HepG2 (cell line): ENCODE results near the gene CYSRT1. TPM values are rescaled to one million over a fixed set of nuclear protein-coding genes. Genes with fewer than 3 reads are reported as not detected.

Experiments used
- BHLHE40 ChIP-seq: IDR thresholded peaks from 2 replicates; pipeline ENCODE4 v1.6.1; 2011; ENCODE audit warnings: low read length, improper control_type of control experiment
- HNRNPL ChIP-seq: fragments of 200-400 bp; formaldehyde crosslinking; IDR thresholded peaks from 2 replicates; pipeline ENCODE4 v1.6.1; 2017; ENCODE audit warnings: mild to moderate bottlenecking, low read depth, low read length
- HOXA7 ChIP-seq: sonication (generic); formaldehyde crosslinking; IDR thresholded peaks from 2 replicates; pipeline ENCODE4 v1.8.1; 2022; ENCODE audit warnings: mild to moderate bottlenecking, missing genetic modification reagents, moderate library complexity
- KDM5A ChIP-seq: fragments of 200-600 bp; sonication (generic); IDR thresholded peaks from 2 replicates; pipeline ENCODE4 v1.7.0; 2018; ENCODE audit warnings: antibody characterized with exemption, mild to moderate bottlenecking, low read length, borderline replicate concordance
- MYC ChIP-seq: sonication (generic); formaldehyde crosslinking; IDR thresholded peaks from 2 replicates; pipeline ENCODE4 v1.9.0; 2021; ENCODE audit warnings: missing genetic modification reagents, borderline replicate concordance
- NAIF1 ChIP-seq: sonication (generic); formaldehyde crosslinking; IDR thresholded peaks from 2 replicates; pipeline ENCODE4 v1.5.0; 2020; ENCODE audit warnings: mild to moderate bottlenecking, missing genetic modification reagents, borderline replicate concordance
- RBM39 ChIP-seq: fragments of 200-400 bp; formaldehyde crosslinking; IDR thresholded peaks from one replicate; pipeline ENCODE4 v1.6.1; 2018; ENCODE audit warnings: antibody characterized with exemption, mild to moderate bottlenecking, low read depth, low read length; ENCODE audit not compliant: poor library complexity, severe bottlenecking
- TCF7L2 ChIP-seq: IDR thresholded peaks from 2 replicates; pipeline ENCODE4 v1.6.1; 2011; ENCODE audit warnings: mild to moderate bottlenecking, low read depth, low read length, moderate library complexity
- ZFP36 ChIP-seq: fragments of 150-350 bp; IDR thresholded peaks from 2 replicates; pipeline ENCODE4 v1.6.1; 2018; ENCODE audit warnings: borderline replicate concordance, low read length, low read depth; ENCODE audit not compliant: partially characterized antibody
- ZFP36L1 ChIP-seq: sonication (generic); formaldehyde crosslinking; IDR thresholded peaks from 2 replicates; pipeline ENCODE4 v1.8.0; 2022; ENCODE audit warnings: mild to moderate bottlenecking, missing genetic modification reagents, moderate library complexity
- ZFP82 ChIP-seq: sonication (generic); formaldehyde crosslinking; IDR thresholded peaks from 2 replicates; pipeline ENCODE4 v1.5.1; 2020; ENCODE audit warnings: mild to moderate bottlenecking, missing genetic modification reagents, borderline replicate concordance
- ZNF350 ChIP-seq: sonication (generic); formaldehyde crosslinking; IDR thresholded peaks from 2 replicates; pipeline ENCODE4 v1.4.0; 2020; ENCODE audit warnings: mild to moderate bottlenecking, low read depth, missing genetic modification reagents, borderline replicate concordance
- ZNF546 ChIP-seq: sonication (generic); formaldehyde crosslinking; conservative IDR thresholded peaks from 2 replicates; pipeline ENCODE4 v1.8.1; 2023; ENCODE audit warnings: mild to moderate bottlenecking, missing genetic modification reagents
- polyA plus RNA-seq, 8 experiments: library from polyadenylated mRNA; depleted of rRNA in 3 of 8; stranded (reverse) in 7 of 8; unstranded in 1 of 8; fragments of >200 nt; fragmentation: Illumina TruSeq in 4 of 8; extraction: Trizol in 4 of 8; gene quantifications; 2 replicates each; pipeline versions ENCODE4 v1.2.1 to v1.2.3, GENCODE V29; 2011 to 2016; ENCODE audit warnings: low read depth in 4 of 8, missing spikeins in 1 of 8, mixed read lengths in 1 of 8; ENCODE audit not compliant: insufficient read depth in 1 of 8
- total RNA-seq, 5 experiments: library from RNA; depleted of rRNA; stranded (reverse); fragments of >200 nt; fragmentation: Illumina TruSeq; extraction: Trizol; gene quantifications; 2 replicates each; pipeline ENCODE4 v1.2.3, GENCODE V29; 2016; ENCODE audit warnings: low read depth in 1 of 5
- TF ChIP-seq, protein P1 (sequence below): sonication (generic); formaldehyde crosslinking; IDR thresholded peaks from 2 replicates; pipeline ENCODE4 v1.5.0; 2020; ENCODE audit warnings: mild to moderate bottlenecking, missing genetic modification reagents, moderate library complexity
- TF ChIP-seq, protein P2 (sequence below): sonication (generic); formaldehyde crosslinking; IDR thresholded peaks from 2 replicates; pipeline ENCODE4 v1.5.1; 2020; ENCODE audit warnings: missing genetic modification reagents, mild to moderate bottlenecking, borderline replicate concordance
- TF ChIP-seq, protein P3 (sequence below), 2 experiments: sonication (generic) in 1 of 2; formaldehyde crosslinking in 1 of 2; IDR thresholded peaks; 2 replicates each; pipeline versions ENCODE4 v1.5.1 to v1.6.1; 2011 to 2020; ENCODE audit warnings: borderline replicate concordance in 1 of 2, low read depth in 1 of 2, low read length in 1 of 2, mild to moderate bottlenecking in 1 of 2, missing genetic modification reagents in 1 of 2, moderate library complexity in 1 of 2
- TF ChIP-seq, protein P4 (sequence below): sonication (generic); formaldehyde crosslinking; IDR thresholded peaks from 2 replicates; pipeline ENCODE4 v1.8.0; 2022; ENCODE audit warnings: mild to moderate bottlenecking, missing genetic modification reagents; ENCODE audit not compliant: insufficient replicate concordance
- TF ChIP-seq, protein P5 (sequence below): sonication (generic); formaldehyde crosslinking; IDR thresholded peaks from 2 replicates; pipeline ENCODE4 v1.4.0; 2020; ENCODE audit warnings: missing genetic modification reagents

The CYSRT1 gene
- total and polyA plus RNA-seq, 2 of the 13 experiments (the other 11 are each of a cell fraction or from before 2014, with no cell fraction given), result 1.5 to 2.1 TPM

DNA sequence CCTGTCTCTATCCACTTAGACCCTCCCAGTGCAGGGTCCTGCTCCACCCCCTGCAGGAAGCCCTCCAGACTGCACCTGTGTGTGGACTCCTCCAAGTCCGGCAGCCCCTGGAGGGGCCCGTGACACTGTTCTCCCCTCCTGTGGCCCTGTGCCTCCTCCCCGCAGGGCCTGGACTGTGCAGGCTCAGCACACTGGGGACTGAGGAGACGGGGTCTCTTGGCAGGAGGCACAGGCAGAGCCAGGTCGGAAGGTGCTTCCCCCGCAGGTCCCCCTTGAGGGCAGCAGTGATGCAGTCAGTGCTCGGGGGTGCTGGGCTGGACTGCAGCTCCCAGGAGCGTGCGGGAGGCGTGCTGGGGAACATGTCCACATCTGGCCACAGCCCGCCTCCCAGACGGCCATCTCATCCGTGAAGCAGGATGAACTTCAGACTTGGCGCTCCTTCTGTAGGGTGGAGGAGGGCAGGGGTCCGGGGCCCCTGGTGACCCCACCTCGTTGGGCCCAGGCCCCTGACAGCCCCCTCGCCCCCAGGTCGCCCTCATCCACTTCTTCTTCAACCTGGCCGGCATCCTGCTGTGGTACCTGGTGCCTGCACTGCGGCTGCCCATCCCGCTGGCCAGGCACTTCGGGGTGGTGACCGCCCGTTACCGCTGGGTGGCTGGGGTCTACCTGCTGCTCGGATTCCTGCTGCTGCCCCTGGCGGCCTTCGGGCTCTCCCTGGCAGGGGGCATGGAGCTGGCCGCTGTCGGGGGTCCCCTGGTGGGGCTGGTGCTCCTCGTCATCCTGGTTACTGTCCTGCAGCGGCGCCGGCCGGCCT is 10.7 kb downstream of the CYSRT1 start (continued):
- TF ChIP-seq RBM39 (peak; percentile 30), BHLHE40 (peak; percentile 61; the same call in 1 of the 2 replicates), ZFP82 (CRISPR knock-in tag) (peak; percentile 75), HOXA7 (0 out of 2 replicates have a peak, but pooled peaks have one; percentile 19), KDM5A (0 out of 2 replicates have a peak, but pooled peaks have one; percentile 14), ZNF546 (CRISPR knock-in tag) (peak; percentile 59), ZNF350 (CRISPR knock-in tag) (0 out of 2 replicates have a peak, but pooled peaks have one; percentile 14), NAIF1 (CRISPR knock-in tag) (0 out of 2 replicates have a peak, but pooled peaks have one; percentile 12), TCF7L2 (no peak), MYC (CRISPR knock-in tag) (peak; percentile 73), ZFP36L1 (no peak), ZFP36 (peak; percentile 57), HNRNPL (0 out of 2 replicates have a peak, but pooled peaks have one; percentile 13)
- TF ChIP-seq, protein P1, sequence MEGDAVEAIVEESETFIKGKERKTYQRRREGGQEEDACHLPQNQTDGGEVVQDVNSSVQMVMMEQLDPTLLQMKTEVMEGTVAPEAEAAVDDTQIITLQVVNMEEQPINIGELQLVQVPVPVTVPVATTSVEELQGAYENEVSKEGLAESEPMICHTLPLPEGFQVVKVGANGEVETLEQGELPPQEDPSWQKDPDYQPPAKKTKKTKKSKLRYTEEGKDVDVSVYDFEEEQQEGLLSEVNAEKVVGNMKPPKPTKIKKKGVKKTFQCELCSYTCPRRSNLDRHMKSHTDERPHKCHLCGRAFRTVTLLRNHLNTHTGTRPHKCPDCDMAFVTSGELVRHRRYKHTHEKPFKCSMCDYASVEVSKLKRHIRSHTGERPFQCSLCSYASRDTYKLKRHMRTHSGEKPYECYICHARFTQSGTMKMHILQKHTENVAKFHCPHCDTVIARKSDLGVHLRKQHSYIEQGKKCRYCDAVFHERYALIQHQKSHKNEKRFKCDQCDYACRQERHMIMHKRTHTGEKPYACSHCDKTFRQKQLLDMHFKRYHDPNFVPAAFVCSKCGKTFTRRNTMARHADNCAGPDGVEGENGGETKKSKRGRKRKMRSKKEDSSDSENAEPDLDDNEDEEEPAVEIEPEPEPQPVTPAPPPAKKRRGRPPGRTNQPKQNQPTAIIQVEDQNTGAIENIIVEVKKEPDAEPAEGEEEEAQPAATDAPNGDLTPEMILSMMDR (CRISPR knock-in tag), result peak; percentile 70
- TF ChIP-seq, protein P2, sequence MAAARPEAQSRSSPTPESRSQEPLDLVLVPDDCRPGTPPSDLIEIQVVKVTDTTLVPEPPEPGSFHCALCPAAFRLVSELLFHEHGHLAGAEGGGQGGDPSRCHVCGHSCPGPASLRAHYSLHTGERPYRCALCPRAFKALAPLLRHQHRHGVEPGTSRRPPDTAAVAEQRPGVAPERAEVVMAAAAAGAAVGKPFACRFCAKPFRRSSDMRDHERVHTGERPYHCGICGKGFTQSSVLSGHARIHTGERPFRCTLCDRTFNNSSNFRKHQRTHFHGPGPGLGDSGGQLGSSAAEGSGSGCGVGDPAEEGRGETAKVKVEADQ (CRISPR knock-in tag), result peak; percentile 59; the same call in 1 of the 2 replicates
- TF ChIP-seq, protein P3, sequence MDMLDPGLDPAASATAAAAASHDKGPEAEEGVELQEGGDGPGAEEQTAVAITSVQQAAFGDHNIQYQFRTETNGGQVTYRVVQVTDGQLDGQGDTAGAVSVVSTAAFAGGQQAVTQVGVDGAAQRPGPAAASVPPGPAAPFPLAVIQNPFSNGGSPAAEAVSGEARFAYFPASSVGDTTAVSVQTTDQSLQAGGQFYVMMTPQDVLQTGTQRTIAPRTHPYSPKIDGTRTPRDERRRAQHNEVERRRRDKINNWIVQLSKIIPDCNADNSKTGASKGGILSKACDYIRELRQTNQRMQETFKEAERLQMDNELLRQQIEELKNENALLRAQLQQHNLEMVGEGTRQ (IDR thresholded peaks at IDR 0.05; ENCODE audit: low read depth, low read length), result no peak
- TF ChIP-seq, protein P3 (CRISPR knock-in tag; IDR thresholded peaks at IDR 0.05; ENCODE audit: borderline replicate concordance), result no peak; the same call in 1 of the 2 replicates
- TF ChIP-seq, protein P4, sequence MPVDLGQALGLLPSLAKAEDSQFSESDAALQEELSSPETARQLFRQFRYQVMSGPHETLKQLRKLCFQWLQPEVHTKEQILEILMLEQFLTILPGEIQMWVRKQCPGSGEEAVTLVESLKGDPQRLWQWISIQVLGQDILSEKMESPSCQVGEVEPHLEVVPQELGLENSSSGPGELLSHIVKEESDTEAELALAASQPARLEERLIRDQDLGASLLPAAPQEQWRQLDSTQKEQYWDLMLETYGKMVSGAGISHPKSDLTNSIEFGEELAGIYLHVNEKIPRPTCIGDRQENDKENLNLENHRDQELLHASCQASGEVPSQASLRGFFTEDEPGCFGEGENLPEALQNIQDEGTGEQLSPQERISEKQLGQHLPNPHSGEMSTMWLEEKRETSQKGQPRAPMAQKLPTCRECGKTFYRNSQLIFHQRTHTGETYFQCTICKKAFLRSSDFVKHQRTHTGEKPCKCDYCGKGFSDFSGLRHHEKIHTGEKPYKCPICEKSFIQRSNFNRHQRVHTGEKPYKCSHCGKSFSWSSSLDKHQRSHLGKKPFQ, result peak; percentile 67
- TF ChIP-seq, protein P5, sequence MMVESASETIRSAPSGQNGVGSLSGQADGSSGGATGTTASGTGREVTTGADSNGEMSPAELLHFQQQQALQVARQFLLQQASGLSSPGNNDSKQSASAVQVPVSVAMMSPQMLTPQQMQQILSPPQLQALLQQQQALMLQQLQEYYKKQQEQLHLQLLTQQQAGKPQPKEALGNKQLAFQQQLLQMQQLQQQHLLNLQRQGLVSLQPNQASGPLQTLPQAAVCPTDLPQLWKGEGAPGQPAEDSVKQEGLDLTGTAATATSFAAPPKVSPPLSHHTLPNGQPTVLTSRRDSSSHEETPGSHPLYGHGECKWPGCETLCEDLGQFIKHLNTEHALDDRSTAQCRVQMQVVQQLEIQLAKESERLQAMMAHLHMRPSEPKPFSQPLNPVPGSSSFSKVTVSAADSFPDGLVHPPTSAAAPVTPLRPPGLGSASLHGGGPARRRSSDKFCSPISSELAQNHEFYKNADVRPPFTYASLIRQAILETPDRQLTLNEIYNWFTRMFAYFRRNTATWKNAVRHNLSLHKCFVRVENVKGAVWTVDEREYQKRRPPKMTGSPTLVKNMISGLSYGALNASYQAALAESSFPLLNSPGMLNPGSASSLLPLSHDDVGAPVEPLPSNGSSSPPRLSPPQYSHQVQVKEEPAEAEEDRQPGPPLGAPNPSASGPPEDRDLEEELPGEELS (CRISPR knock-in tag), result 0 out of 2 replicates have a peak, but pooled peaks have one; percentile 11
